Brain microvascular endothelial cell (primary cell): ENCODE measurements around the gene C12orf57.

ENCODE experiments used
- DNase-seq: peaks from one replicate; pipeline ENCODE4 v3.0.0-alpha.2; 2020
- H3K27ac ChIP-seq: fragments of 250-450 bp; sonication (Bioruptor Pico); 2 replicates; pipeline ENCODE4 v1.5.1; 2020; ENCODE audit warnings: mild to moderate bottlenecking, moderate library complexity
- H3K27me3 ChIP-seq: fragments of 250-450 bp; sonication (Bioruptor Pico); replicated peaks from 2 replicates; pipeline ENCODE4 v1.5.1; 2020; ENCODE audit warnings: mild to moderate bottlenecking
- H3K36me3 ChIP-seq: fragments of 250-450 bp; sonication (Bioruptor Pico); replicated peaks from 2 replicates; pipeline ENCODE4 v1.5.1; 2020; ENCODE audit warnings: mild to moderate bottlenecking
- H3K4me3 ChIP-seq: 2 replicates; pipeline ENCODE4 v1.5.1; 2011; ENCODE audit warnings: low read depth, mild to moderate bottlenecking, control low read depth, low read length, moderate library complexity
- CTCF ChIP-seq: IDR thresholded peaks from 2 replicates; pipeline ENCODE4 v1.5.1; 2011; ENCODE audit warnings: low read depth, mild to moderate bottlenecking, moderate library complexity, low read length, control low read depth, inconsistent platforms; ENCODE audit errors: missing control alignments
- in situ Hi-C: cut with HindIII; loops from 2 replicates; pipeline ENCODE4 v1.10.0; 2017; ENCODE audit warnings: low sequenced_read_pairs, low pct_ligation_motif_present

Gene C12orf57

GRCh38 chr12:6979453-6979852, 35.6 kb downstream of the C12orf57 start:
- no peak for DNase-seq
- Histone ChIP-seq H3K36me3 (peaks cover 49% of the 10 kb centered on the region), H3K4me3 (no peak overlapping the region), H3K27ac (no peak overlapping the region), H3K27me3 (no peaks in the 10 kb centered on the region)
- in situ Hi-C loops = no loop called here
- no peak for TF ChIP-seq CTCF

- Histone ChIP-seq H3K27me3 (no peaks in the 10 kb centered on the region), H3K27ac (no peak overlapping the region), H3K4me3 (no peak overlapping the region), H3K36me3 (peaks cover 42% of the 10 kb centered on the region)
- in situ Hi-C loops = no loop called here
- DNase-seq = no peak
- no peak for TF ChIP-seq CTCF
Measured at GRCh38 chr12:6980075-6980474, 36.3 kb downstream of the C12orf57 start.

- in situ Hi-C loops = no loop called here
Measured at GRCh38 chr12:6980740-6981139, 36.9 kb downstream of the C12orf57 start.

GRCh38 chr12:6981152-6982052, 37.6 kb downstream of the C12orf57 start:
- TF ChIP-seq CTCF = no peak
- Histone ChIP-seq H3K36me3 (peaks cover 29% of the 10 kb centered on the region), H3K27me3 (no peaks in the 10 kb centered on the region), H3K27ac (no peak overlapping the region), H3K4me3 (no peak overlapping the region)
- no peak for DNase-seq
- in situ Hi-C loops = no loop called here

More at GRCh38 chr12:6980740-6981139, 36.9 kb downstream of the C12orf57 start:
- no peak for TF ChIP-seq CTCF
- no peak overlapping the region for H3K27ac ChIP-seq
- H3K36me3 ChIP-seq = peaks cover 36% of the 10 kb centered on the region
- no peak overlapping the region for H3K4me3 ChIP-seq
- no peaks in the 10 kb centered on the region for H3K27me3 ChIP-seq
- no peak for DNase-seq

- Histone ChIP-seq H3K36me3 (peaks cover 18% of the 10 kb centered on the region), H3K27me3 (no peaks in the 10 kb centered on the region), H3K27ac (no peak overlapping the region), H3K4me3 (no peak overlapping the region)
- no peak for DNase-seq
- in situ Hi-C loops = no loop called here
- TF ChIP-seq CTCF = no peak
Measured at GRCh38 chr12:6982532-6982931, 38.7 kb downstream of the C12orf57 start.
